Urothelium cell line (cell line): ENCODE results near the gene CS.

ENCODE experiments used
- DNase-seq: peaks from one replicate; pipeline ENCODE4 v3.0.0; 2011; ENCODE audit warnings: low spot score, mixed read lengths
- FAIRE-seq: peaks from 2 replicates; lab custom pipeline; 2011; peaks lifted over from hg19 to GRCh38; lab: Jason Lieb, UNC

Gene CS

DNA sequence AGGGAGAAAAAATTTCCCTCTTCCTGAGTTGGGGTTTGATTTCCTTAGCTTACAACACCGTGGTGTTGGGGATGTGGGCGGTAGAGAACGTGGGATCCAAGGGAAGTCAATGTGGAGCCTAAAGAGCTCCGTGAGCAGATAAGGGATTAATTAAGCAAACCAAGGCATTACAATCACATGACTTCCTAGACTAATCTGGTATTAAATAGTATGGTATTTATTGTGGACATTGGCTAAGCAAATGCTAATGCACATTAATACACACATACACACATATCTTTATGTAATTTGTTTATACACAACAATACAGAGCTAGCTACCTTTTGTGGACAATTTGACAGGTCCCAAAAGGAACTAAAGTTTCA lies 77.6 kb downstream of the CS start:
- DNase-seq: no peak
- FAIRE-seq: no peak

- FAIRE-seq (peak; percentile 78), DNase-seq (peak; percentile 98)
Observed at GRCh38 chr12:56221757-56222530, 78.2 kb downstream of the CS start, which contains the start of gene RNF41. Gene RNF41, minus strand, starts transcription at chr12:56221922. Its CDS starts 7,875 bp downstream, at chr12:56214047.
